Measurements from ENCODE around the gene TAF11L9. TPM values are rescaled to one million over a fixed set of nuclear protein-coding genes. Genes with fewer than 3 reads are reported as not detected.
"Not testable (repeated sequence)": the region's sequence is repeated elsewhere in the genome, so short reads cannot be mapped to it uniquely, and the experiment has no call there.

Gene TAF11L9
- total RNA-seq, 1 experiment from 2014 or later, result not detected

DNA sequence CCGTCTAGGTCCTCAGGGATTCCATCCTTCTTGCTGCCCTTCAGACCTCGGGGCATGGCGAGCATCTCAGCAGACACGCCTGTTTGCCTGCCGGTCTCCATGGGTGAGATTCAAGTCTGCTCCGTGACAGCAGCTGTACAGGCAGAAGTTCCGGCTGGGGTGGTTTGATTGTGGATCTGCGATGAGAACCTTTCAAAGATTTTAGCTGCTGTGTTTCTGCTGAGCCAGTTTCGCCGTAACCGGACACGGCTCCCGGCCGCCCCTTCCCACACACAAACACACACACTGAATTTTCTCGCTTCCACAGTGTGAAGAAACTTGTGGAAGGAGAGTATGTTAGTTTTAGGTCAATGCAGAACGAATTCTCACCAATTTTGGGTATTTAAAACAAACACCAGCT is 3.3 kb downstream of the TAF11L9 start, which contains the start of gene TAF11L8:
TSS of gene TAF11L8 (minus strand) at position 101 of the 400 bp plus-strand sequence.
- not testable (repeated sequence) for H3K27ac Mint-ChIP-seq (ENCODE audit: low read depth, unreplicated experiment); BruUV-seq (replicated peaks)

DNA sequence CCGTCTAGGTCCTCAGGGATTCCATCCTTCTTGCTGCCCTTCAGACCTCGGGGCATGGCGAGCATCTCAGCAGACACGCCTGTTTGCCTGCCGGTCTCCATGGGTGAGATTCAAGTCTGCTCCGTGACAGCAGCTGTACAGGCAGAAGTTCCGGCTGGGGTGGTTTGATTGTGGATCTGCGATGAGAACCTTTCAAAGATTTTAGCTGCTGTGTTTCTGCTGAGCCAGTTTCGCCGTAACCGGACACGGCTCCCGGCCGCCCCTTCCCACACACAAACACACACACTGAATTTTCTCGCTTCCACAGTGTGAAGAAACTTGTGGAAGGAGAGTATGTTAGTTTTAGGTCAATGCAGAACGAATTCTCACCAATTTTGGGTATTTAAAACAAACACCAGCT is 8.5 kb downstream of the TAF11L9 start, which contains the start of gene TAF11L7:
TSS of gene TAF11L7 (minus strand) at position 101 of the 400 bp plus-strand sequence.
- POLR2A ChIA-PET; CTCF ChIA-PET; H3K9me3 Mint-ChIP-seq (ENCODE audit: unreplicated experiment): not testable (repeated sequence)

More for the DNA sequence above, 3.3 kb downstream of the TAF11L9 start, which contains the start of gene TAF11L8:
- CTCF ChIA-PET; H3K4me3 Mint-ChIP-seq (ENCODE audit: unreplicated experiment); H3K36me3 Mint-ChIP-seq (ENCODE audit: insufficient read depth, unreplicated experiment); DNase-seq (ENCODE audit: unreplicated experiment); H3K27me3 Mint-ChIP-seq (ENCODE audit: insufficient read depth, unreplicated experiment); H3K4me1 Mint-ChIP-seq (ENCODE audit: insufficient read depth, unreplicated experiment); intact Hi-C loops (cut with micrococcal nuclease); H3K9me3 Mint-ChIP-seq (ENCODE audit: unreplicated experiment); POLR2A ChIA-PET: not testable (repeated sequence)

More for the DNA sequence above, 8.5 kb downstream of the TAF11L9 start, which contains the start of gene TAF11L7:
- H3K4me3 Mint-ChIP-seq (ENCODE audit: unreplicated experiment); H3K27me3 Mint-ChIP-seq (ENCODE audit: insufficient read depth, unreplicated experiment); BruUV-seq (replicated peaks); intact Hi-C loops (cut with micrococcal nuclease); DNase-seq (ENCODE audit: unreplicated experiment); H3K36me3 Mint-ChIP-seq (ENCODE audit: insufficient read depth, unreplicated experiment); H3K4me1 Mint-ChIP-seq (ENCODE audit: insufficient read depth, unreplicated experiment); H3K27ac Mint-ChIP-seq (ENCODE audit: low read depth, unreplicated experiment): not testable (repeated sequence)

Other genes starting within 250 kb of the TAF11L9 start
- not detected in 2 replicates for gene TAF11L2, start 96.2 kb downstream of the TAF11L9 start, total RNA-seq (2022)
- not detected in 2 replicates for gene TAF11L3, start 76.0 kb downstream of the TAF11L9 start, total RNA-seq (2022)
- gene TAF11L4, start 72.6 kb downstream of the TAF11L9 start, total RNA-seq (2022), result not detected in 2 replicates
- gene TAF11L5, start 69.2 kb downstream of the TAF11L9 start, total RNA-seq (2022), result not detected in 2 replicates
- gene TAF11L6, start 65.7 kb downstream of the TAF11L9 start, total RNA-seq (2022), result not detected in 2 replicates
- not detected in 2 replicates for gene TAF11L7, start 8.6 kb downstream of the TAF11L9 start, total RNA-seq (2022)
- not detected in 2 replicates for gene TAF11L8, start 3.4 kb downstream of the TAF11L9 start, total RNA-seq (2022)
- not detected in 2 replicates for gene TAF11L10, start 3.4 kb upstream of the TAF11L9 start, total RNA-seq (2022)
- not detected in 2 replicates for gene TAF11L11, start 9.8 kb upstream of the TAF11L9 start, total RNA-seq (2022)
- gene TAF11L12, start 16.0 kb upstream of the TAF11L9 start, total RNA-seq (2022), result not detected in 2 replicates
- gene TAF11L13, start 37.7 kb upstream of the TAF11L9 start, total RNA-seq (2022), result not detected in 2 replicates
- gene TAF11L14, start 40.1 kb upstream of the TAF11L9 start, total RNA-seq (2022), result not detected in 2 replicates

All from MCF 10A (cell line).